Neural progenitor cell (in vitro differentiated cells): ENCODE measurements around the gene POLK.

Source experiments
- EZH2 ChIP-seq: fragments of 200-600 bp; sonication (generic); IDR thresholded peaks from 2 replicates; pipeline ENCODE4 v1.6.1; 2017; ENCODE audit warnings: antibody characterized with exemption, mild to moderate bottlenecking, moderate library complexity
- EZH2phosphoT487 ChIP-seq: fragments of 200-600 bp; sonication (generic); IDR thresholded peaks from 2 replicates; pipeline ENCODE4 v1.6.1; 2017; ENCODE audit warnings: antibody characterized with exemption
- TF ChIP-seq, protein P1 (sequence below): fragments of 200-600 bp; sonication (generic); IDR thresholded peaks from 2 replicates; pipeline ENCODE4 v1.5.1; 2017; ENCODE audit warnings: antibody characterized with exemption, mild to moderate bottlenecking

- TF ChIP-seq, protein P1, sequence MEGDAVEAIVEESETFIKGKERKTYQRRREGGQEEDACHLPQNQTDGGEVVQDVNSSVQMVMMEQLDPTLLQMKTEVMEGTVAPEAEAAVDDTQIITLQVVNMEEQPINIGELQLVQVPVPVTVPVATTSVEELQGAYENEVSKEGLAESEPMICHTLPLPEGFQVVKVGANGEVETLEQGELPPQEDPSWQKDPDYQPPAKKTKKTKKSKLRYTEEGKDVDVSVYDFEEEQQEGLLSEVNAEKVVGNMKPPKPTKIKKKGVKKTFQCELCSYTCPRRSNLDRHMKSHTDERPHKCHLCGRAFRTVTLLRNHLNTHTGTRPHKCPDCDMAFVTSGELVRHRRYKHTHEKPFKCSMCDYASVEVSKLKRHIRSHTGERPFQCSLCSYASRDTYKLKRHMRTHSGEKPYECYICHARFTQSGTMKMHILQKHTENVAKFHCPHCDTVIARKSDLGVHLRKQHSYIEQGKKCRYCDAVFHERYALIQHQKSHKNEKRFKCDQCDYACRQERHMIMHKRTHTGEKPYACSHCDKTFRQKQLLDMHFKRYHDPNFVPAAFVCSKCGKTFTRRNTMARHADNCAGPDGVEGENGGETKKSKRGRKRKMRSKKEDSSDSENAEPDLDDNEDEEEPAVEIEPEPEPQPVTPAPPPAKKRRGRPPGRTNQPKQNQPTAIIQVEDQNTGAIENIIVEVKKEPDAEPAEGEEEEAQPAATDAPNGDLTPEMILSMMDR = no peak
- TF ChIP-seq EZH2 (no peak), EZH2phosphoT487 (no peak)
These were observed 9.5 kb downstream of the POLK start for GRCh38 chr5:75521195-75521594.
